Retinal pigment epithelial cell (primary cell): ENCODE results near the gene IRS1.

Experiments used
- DNase-seq: peaks from one replicate; pipeline ENCODE4 v3.0.0-alpha.2; 2010; ENCODE audit warnings: low read depth
- H3K4me3 ChIP-seq: 2 replicates; pipeline ENCODE4 v1.5.1; 2011; ENCODE audit warnings: mild to moderate bottlenecking, low read length, control low read depth, moderate library complexity
- CTCF ChIP-seq: conservative IDR thresholded peaks from 2 replicates; pipeline ENCODE4 v1.5.1; 2011; ENCODE audit warnings: low read depth, low read length, control low read depth, inconsistent platforms

Gene IRS1

GRCh38 chr2:226721541-226721940 lies 78.1 kb downstream of the IRS1 start:
- no peak for DNase-seq
- TF ChIP-seq CTCF, result no peak
- no peak overlapping the region for H3K4me3 ChIP-seq

- no peak overlapping the region for H3K4me3 ChIP-seq
- DNase-seq, result no peak
- no peak for TF ChIP-seq CTCF
These were observed 78.7 kb downstream of the IRS1 start for GRCh38 chr2:226720948-226721347.

GRCh38 chr2:226717719-226718118 lies 81.9 kb downstream of the IRS1 start:
- DNase-seq, result no peak
- H3K4me3 ChIP-seq, result no peak overlapping the region
- no peak for TF ChIP-seq CTCF

- no peak for DNase-seq
- H3K4me3 ChIP-seq, result no peak overlapping the region
- no peak for TF ChIP-seq CTCF
These were observed 83.5 kb downstream of the IRS1 start for GRCh38 chr2:226716126-226716525.

- no peak for TF ChIP-seq CTCF
- DNase-seq, result no peak
- no peak overlapping the region for H3K4me3 ChIP-seq
These were observed 84.2 kb downstream of the IRS1 start for GRCh38 chr2:226715347-226715990.

GRCh38 chr2:226712941-226713340 lies 86.7 kb downstream of the IRS1 start:
- no peak overlapping the region for H3K4me3 ChIP-seq
- TF ChIP-seq CTCF, result no peak
- no peak for DNase-seq

- no peak overlapping the region for H3K4me3 ChIP-seq
- DNase-seq, result no peak
- TF ChIP-seq CTCF, result no peak
These were observed 87.9 kb downstream of the IRS1 start for GRCh38 chr2:226711606-226712296.
